H1 (cell line): ENCODE data around the gene VEPH1. TPM values are rescaled to one million over a fixed set of nuclear protein-coding genes. Genes with fewer than 3 reads are reported as not detected.

ENCODE experiments used
- CREB1 ChIP-seq: IDR thresholded peaks from 2 replicates; pipeline ENCODE4 v1.6.1; 2012; ENCODE audit warnings: inconsistent platforms
- RXRA ChIP-seq: IDR thresholded peaks from 2 replicates; pipeline ENCODE4 v1.6.1; 2011; ENCODE audit warnings: low read depth, mild to moderate bottlenecking, low read length, moderate library complexity; ENCODE audit not compliant: insufficient read depth
- polyA plus RNA-seq, 7 experiments: library from polyadenylated mRNA; depleted of rRNA in 3 of 7; stranded (reverse) in 5 of 7; unstranded in 2 of 7; fragments of >200 nt in 5 of 7; fragments of 200-250 nt in 2 of 7; gene quantifications; 1 replicate in 5 of 7; 2 replicates in 1 of 7; 4 replicates in 1 of 7; pipeline versions ENCODE4 v1.2.1 to v1.2.3, GENCODE V29; 2011 to 2013; ENCODE audit warnings: missing spikeins in 2 of 7, mixed read lengths in 2 of 7
- total RNA-seq: library from RNA; stranded (reverse); fragmentation: NEBNext Ultra II Directional; extraction: Animal tissue kit (Norgen Biotek cat#: 25700); gene quantifications from 2 replicates; pipeline ENCODE4 v1.2.1, GENCODE V29; 2021

Gene VEPH1
- total and polyA plus RNA-seq, 2 of the 8 experiments (the other 6 are each of a cell fraction or from before 2014, with no cell fraction given), result 12.0 to 18.3 TPM

DNA sequence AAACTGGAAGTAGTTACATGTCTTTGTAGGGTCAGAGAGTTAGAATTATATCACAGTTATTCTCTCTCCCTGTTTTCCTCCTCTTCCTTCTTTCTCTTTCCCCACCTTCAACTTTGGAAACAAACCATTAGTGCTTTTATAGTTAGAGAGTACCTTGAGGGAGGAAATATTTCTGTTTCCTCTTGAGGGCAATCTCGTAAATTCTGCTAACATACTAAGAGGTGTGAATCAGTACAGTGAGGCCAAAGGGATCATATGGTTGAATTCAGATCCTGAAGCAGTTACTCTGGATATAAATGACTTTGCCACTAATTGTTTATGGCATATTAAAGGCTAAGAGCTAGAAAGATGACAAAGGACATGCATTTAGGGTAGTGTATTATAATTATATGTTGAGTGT, 283.0 kb downstream of the VEPH1 start (continued):
- TF ChIP-seq RXRA, result no peak
- TF ChIP-seq CREB1, result no peak
